Measurements from ENCODE around the gene LOXL3. TPM values are rescaled to one million over a fixed set of nuclear protein-coding genes. Genes with fewer than 3 reads are reported as not detected.
A peak's percentile ranks its signal among the peaks of the same experiment; 100 is the strongest.

The LOXL3 gene
- polyA plus RNA-seq (2013, experiment 1 of 2; ENCODE audit: insufficient read length): 28.8 TPM
- 27.8 TPM for polyA plus RNA-seq (2013, experiment 2 of 2; ENCODE audit: insufficient read length)

DNA sequence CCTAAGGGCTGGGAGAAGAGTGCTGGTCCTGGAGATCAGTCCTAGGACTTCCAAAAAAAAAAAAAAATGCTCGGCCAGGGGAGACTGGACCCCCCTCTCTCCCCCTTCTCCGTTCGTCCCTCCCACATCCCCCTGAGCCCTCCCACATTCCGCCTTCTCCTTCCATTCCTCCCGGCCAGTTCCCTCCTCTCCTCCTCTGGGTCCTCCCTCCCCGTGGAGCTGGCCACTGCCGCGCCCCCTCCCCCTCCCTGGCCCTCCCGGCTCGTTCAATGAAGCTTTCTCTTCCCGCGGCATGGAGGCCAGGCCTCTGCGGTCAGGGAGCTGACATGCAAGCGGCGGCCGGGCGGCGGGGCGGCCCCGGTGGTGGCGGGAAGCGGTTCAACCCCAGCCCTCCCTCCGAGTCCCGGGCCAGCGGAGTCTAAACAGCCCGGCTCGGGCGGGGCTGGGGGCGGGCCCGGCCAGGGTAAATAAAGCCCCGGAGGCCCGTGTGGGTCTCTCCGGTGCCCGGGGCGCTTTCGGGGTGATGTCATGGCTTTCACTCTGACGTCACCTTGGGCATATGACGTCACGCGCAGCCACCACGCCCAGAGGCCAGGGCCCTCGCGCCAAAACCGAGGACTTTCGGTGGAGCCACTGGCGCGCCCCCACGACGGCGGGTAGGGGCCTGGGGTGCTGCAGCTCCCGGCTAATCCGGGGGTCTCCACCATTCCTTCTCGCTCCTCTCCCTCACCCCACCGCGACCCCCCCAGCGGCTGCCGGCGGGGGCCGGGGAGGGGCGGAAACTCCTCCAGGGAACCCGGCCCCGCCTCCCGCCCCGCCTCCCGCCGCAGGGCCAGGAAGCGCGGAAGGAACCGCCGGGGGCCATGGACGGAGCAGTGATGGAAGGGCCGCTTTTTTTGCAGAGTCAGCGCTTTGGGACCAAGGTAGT is at the start of gene LOXL3, which contains the start of gene DOK1:
TSS of gene LOXL3 (minus strand) at position 51 of the 928 bp plus-strand sequence. CDS start 1,308 bp downstream, outside the sequence.
TSS of gene DOK1 (plus strand) at position 829 of the 928 bp plus-strand sequence. CDS start at position 864, 35 bp downstream.
- peak; percentile 96 for DNase-seq

GRCh38 chr2:74602586-74603281 is 49.0 kb upstream of the LOXL3 start:
- DNase-seq: peak; percentile 69

DNA sequence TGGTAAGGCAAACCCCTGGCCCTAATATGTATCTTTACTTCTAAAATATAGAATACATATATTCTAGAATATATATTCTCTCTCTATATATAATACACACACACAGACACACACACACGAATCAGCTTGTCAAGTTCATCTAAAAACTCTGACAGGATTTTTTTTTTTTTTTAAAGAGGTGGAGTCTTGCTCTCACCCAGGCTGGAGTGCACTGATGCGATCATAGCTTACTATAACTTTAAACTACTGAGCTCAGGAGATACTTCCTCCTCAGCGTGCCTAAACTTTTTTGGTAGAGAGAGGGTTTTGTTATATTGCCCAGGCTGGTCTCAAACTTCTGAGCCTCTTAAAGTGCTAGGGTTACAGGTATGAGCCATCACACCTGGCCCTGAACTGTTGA is 45.9 kb upstream of the LOXL3 start:
- DNase-seq: no peak

DNA sequence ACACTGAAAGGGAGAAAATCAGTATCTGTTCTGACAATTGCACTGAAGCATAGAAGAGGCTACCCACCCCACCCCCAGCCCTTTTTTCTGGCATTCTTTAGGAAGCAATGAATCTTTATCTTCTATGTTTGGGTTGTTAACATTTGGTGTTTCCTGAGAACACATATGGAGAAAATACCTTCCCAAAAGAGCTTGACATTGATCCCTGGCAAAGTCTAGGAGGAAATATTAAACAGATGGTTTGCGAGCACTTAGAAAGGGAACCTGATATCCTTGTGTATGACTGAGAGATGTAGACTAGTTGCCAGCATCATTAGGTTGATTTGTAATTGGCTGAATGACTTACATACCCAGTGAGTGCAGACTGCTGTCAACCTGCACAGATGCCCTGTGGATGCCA is 43.7 kb upstream of the LOXL3 start:
- DNase-seq: peak; percentile 15

- DNase-seq: no peak
Observed at GRCh38 chr2:74596584-74596983, 42.8 kb upstream of the LOXL3 start.

DNA sequence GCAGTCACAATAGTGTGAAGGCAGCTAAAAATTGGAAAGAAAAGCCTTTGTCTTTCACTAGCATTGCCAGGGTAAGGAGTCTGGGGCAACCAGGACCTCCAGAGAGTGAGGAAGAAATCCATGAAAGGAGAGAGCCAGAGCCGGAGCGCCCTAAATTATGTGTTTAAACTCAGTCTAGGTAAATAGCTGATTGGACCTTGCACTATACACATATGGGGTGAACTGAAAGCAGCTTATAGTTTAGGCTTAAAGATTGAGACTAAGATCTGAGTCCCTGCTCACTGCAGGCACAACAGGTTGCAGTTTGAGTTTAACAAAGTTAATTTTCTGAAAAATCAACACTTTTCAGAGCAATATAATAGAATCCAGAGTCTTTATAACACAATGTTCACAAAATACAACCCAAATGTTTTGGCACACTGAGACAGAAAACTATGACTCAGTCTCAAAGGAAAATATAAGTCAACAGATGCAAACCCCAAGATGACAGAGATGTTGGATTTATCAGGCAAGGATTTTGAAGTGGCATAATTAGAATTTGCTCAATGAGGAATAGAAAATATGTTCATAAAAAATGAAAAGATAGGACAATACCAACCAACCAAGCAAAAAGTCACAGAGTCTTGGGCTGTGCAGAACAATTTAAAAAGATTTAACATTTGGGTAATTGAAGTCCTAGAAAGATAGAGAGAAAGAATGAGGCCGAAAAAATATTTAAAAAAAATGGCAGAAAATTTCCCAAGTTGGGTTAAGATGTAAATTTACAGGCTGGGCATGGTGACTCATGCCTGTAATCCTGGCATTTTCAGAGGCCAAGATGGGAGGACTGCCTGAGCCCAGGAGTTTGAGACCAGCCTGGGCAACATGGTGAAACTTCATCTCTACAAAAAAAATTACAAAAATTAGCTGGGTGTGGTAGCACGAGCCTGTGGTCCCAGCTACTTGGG is 40.4 kb upstream of the LOXL3 start:
- DNase-seq: no peak

GRCh38 chr2:74588664-74589063 is 34.9 kb upstream of the LOXL3 start:
- no peak for DNase-seq

GRCh38 chr2:74587664-74588277 is 34.0 kb upstream of the LOXL3 start:
- DNase-seq: peak; percentile 73

DNA sequence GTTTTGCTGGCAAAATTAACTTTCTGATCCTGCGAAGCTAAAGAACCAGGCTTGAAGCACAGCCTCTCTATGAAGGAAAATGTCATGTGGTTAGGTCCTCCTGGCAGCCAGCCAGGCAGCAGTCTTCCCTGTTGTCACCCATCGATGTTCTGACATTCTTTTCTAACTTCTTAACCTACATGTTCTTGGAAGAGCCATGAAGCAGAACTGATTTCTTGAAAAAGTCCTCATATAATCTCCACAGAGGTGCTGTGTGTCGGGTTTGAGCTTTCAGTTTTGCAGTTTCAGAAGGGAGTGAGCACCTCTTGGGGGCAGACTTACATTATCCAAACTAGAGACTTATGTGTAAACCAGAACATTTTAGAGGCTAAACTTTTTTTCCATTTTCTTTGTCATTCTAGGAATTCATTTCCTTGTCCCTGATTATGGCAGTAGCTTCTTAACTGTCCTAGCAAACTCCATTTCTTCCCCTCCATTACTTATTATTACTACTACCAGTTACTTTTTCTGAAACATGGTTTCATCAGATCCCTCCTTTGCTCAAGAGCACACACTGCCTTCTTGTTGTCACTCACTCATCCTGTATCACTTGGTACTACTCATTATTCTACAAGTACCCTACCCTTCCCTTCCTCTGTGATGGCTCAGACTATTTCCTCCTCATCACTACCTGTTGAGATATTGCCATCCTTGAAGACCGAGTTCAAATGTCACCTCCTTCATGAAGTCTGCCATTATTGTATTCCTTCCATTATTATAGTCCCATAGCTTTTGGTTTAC is 31.9 kb upstream of the LOXL3 start:
- DNase-seq: no peak

DNA sequence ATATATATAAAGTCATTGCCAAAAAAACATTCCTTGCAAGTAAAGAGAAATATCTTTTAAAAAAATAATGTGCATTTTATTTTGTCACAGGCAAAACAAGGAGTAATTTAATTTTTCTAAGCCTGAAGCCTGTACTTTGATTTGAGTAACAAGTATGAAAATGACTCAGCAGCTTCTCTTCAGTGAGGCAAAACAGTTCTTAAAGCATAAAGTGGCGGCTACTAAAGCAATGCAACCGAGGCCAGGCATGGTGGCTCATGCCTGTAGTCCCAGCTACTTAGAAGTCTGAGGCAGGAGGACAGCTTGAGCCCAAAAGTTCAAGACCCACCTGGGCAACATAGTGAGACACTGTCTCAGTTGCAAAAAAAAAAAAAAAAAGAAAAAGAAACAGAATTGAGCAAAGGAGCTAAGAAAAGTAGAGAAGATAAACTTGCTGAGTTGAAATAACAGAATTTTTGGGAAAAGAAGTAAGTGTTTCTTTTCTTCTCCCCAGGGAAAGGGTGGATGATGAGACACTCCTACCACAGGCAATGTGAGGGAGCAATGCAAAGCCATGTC is 30.4 kb upstream of the LOXL3 start:
- peak; percentile 45 for DNase-seq

- DNase-seq: peak; percentile 69
Observed at GRCh38 chr2:74583504-74583903, 29.8 kb upstream of the LOXL3 start.

DNA sequence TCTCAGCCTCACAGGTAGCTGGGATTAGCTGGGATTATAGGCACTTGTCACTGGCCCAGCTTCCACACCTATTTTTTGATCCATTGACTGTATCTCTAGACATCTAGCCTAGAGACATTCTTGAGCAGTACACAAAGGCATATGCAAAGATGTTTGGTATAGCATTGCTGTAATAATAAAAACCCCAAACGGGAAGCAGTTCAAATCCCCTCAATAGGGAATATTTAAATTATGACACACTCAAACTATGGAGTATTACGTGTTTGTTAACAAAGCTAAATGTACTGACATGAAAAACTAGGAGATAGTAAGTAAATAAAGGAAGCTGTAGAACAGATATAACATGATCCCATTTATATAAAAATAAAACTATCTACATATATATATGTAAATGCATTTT is 28.4 kb upstream of the LOXL3 start:
- no peak for DNase-seq

GRCh38 chr2:74581463-74581862 is 27.7 kb upstream of the LOXL3 start:
- DNase-seq: no peak

DNA sequence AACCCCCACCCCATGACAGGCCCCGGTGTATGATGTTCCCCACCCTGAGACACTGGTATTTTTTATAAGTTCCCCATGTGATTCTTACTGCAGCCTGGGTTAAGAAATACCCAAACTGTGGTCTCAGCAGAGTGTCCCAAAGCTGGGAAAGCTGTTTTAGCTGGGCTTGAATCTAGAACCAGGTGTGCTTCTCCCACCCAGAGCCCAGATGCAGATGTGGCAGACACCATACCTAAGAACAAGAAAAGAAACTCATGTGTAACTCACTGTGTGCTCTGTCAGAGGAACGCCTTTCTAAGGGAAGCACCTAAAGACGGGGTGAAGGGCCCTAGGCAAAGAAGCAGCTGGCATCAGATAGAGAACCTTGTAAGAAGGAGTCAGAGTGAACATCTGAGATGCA is 24.7 kb upstream of the LOXL3 start:
- no peak for DNase-seq

GRCh38 chr2:74577448-74577847 is 23.7 kb upstream of the LOXL3 start:
- no peak for DNase-seq

GRCh38 chr2:74576863-74577229 is 23.1 kb upstream of the LOXL3 start:
- peak; percentile 89 for DNase-seq

DNA sequence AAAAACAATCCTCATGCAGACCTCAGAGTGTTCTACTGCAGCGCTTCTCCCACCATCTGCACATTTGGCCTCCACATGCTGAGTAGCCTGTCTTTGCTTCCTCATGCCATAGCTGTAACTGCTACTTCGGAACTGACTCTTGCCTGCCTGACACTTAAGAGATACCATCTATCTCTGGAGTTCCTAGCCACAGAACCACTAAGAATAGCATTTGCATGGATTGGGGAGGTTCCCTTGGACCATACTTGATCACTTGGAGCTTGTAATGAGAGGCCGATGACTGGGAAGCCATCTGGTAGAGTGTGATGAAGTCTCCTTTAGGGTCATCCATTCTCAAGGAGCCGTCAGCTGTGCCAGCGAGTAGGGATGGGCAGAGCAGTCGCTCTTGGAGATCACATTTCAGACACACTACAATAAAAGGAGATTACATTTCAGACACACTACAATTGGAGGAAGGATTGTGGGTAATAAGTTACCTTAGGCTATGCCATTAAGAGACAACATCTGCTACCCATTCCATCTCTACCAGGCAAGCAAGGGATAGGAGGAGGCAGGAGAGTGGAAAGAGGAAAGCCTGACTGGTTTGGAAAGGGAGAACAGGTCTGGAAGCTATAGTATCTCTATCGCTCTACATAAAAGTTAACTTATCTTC is 22.6 kb upstream of the LOXL3 start:
- peak; percentile 82 for DNase-seq

DNA sequence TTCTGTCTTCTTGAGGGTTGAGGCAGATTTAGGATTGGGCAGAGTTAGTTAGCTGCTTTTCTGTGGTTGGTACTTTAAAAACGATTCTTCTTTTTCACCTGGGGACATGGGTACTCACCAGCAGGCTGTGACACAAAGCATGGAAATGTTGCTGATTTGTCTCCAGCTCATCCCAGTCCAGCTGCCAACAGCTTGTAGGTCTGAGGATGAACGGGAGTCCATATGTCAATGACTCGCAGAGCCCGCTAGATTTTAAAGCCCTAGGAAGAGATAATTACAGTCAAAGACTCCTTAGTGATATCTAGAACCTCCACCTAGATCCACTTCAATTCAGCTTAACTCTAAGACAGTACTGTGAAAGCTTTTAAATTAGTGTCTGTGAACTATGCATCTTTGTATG is 21.6 kb upstream of the LOXL3 start:
- DNase-seq: no peak

GRCh38 chr2:74573747-74574562 is 20.2 kb upstream of the LOXL3 start:
- DNase-seq: peak; percentile 75

Measured in fibroblast of skin of abdomen (primary cell).